Stimulated activated CD8-positive, alpha-beta memory T cell treated with anti-CD3 and anti-CD28 coated beads, Interleukin-15, amount 100 ng/mL, for 1 hour (primary cell): ENCODE results near the gene CMYA5.

Experiments
- DNase-seq: peaks from one replicate; pipeline ENCODE4 v3.0.0-alpha.2; 2020; ENCODE audit warnings: low read depth

CMYA5 gene

DNA sequence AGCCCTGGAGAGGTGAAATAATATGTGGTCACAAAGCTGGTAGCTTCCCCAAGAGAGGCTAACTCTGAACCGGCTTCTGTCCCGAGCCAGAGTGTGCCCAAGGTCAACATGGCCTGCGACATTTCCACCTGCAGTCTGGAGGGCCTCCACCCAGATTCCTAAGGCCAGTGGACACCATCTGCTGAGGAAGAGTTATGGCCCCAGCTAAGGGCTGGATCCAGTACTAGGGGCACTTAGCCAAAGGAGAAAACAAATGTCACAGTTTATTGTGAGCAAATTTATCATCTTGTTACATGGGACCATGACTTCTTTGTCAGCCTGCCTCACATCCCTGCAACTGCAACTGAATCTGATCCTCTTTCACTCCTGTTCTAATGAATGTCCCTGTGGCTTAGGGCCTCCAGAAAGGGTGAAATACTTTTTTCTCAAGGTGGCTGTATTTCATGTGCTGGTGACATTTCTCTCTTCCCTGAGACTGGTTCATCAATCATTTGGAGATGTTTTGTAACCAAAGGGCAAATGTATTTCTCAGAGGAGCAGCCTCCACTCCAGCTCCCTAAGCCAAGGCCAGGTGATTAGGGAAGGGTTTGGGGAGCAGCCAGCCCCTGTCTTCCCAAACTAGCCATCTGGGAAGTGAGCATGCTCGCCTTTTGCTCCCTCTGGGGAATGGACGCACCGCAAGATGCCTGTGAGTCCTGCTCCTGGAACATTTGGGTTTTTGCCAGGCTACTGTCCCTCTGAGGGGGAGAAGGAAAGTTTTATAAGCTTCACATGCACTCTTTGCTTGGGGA is 148.3 kb downstream of the CMYA5 start:
- no peak for DNase-seq

DNA sequence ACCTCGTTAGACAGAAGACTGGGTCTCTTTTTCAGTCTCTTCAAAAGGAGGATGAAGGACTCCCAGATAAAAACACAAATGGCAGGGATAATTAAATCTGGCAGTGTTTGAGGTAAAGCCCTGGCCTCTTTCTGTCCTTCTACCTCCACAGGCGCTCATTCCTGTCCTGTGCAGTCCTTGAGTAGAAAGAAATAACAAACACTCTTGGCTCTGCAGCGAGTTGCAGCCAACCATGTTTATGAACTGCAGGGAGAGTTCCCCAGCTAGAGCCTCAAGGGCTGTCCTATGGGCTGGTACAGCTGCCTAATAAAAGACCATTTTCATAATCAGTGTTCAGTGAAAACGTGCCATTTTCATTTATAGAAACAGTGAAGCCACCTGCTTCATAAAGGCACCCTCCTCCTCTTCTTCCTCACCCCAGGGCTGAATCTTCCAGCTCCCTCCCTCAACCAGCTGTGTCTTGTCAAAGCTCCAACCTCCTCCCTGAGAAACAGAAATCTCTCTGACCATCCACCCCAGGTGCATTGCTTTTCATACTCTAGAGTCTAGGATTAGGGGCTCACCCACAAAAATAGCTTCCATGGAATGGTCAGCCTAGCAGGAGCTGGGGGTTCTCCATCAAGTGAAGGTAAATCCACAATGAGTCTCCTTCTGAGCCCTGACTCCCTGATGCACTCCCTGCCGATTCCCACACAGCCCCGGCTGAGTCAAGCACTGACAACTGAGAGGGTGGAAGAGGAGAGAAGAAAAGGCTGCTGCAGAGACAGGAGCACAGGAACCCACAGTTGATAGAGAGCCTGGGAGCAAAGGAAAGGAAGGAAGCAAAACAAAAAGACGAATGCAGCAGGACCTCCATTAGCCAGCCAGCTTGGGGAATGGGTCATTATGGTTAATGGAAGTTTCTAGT is 150.7 kb downstream of the CMYA5 start:
- DNase-seq: no peak

DNA sequence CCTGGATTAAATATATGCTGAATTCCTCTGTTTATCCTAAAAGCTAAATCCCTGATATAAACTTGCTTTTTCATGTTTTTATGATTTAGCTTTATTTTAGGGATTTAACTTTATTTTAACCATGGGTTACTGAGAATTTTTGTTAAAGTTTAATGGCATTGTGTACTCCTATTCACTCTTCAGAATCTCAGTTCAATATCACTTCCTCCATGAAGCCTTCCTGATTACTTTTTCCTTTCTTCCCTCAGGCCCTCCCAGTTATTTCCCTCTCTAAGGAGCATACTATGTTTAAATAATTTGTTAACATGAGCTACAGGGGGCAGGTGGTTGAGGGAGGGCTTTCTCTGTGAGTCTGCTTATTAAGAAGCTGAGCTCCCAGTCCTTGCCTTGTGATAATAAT is 151.5 kb downstream of the CMYA5 start:
- DNase-seq: no peak

DNA sequence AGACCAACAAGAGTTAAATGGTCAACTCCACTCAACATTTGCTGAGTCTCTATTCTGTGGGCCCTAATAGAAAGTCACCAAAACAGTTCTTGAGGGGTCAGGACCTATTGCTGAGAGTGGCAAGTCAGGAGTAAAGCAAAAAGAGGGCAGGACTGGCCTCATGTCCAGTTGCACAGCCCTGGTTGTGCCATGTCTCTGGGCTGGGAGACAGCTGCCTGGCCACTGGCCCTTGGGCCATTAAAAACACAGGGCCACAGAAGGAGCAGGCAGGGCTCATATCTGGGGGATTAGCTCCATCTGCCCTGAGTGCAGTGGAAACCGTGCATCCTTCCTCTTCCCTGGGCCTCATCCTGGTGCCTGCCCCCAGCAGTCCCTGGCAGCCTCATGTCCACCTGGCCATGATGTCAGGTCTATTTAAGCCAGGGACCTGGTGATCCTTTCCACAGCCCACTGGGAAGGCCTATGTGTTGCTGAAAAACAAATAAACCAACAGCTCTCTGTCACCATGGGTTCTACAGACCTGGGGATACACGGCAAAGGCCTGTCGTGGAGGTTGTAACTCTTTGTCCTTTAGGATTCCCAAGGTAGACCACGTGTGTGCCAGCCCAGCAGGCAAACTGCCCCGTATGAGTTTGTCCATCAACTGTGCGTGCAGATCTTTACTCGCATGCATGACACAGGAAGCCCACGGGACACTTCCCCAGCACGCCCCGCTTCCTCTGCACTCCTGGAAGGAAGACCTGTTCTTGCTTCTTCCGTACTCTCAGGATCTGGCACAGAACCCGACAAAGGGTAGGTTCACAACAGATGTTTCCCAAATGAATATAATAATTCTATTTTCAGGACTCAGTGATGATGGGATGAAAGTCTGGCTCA is 152.6 kb downstream of the CMYA5 start:
- no peak for DNase-seq

DNA sequence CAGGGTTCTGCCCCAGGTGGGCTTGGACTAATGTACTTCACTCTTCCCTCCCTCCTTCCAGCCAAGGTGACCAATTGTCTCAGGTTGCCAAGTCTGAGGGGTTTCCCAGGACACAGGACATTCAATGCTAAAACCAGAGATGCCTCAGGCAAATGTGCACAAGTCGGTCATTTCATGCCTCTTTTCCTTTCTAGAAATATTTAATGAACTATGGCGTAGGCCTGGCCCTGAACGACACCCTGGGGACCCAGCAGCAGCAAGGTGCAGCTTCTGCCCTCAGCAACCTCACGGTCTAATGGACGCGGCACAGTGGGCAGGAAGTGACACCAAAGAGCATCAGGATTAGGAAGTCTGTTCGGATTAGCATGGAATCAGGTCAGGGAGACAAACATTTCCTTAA is 153.4 kb downstream of the CMYA5 start:
- DNase-seq: no peak

DNA sequence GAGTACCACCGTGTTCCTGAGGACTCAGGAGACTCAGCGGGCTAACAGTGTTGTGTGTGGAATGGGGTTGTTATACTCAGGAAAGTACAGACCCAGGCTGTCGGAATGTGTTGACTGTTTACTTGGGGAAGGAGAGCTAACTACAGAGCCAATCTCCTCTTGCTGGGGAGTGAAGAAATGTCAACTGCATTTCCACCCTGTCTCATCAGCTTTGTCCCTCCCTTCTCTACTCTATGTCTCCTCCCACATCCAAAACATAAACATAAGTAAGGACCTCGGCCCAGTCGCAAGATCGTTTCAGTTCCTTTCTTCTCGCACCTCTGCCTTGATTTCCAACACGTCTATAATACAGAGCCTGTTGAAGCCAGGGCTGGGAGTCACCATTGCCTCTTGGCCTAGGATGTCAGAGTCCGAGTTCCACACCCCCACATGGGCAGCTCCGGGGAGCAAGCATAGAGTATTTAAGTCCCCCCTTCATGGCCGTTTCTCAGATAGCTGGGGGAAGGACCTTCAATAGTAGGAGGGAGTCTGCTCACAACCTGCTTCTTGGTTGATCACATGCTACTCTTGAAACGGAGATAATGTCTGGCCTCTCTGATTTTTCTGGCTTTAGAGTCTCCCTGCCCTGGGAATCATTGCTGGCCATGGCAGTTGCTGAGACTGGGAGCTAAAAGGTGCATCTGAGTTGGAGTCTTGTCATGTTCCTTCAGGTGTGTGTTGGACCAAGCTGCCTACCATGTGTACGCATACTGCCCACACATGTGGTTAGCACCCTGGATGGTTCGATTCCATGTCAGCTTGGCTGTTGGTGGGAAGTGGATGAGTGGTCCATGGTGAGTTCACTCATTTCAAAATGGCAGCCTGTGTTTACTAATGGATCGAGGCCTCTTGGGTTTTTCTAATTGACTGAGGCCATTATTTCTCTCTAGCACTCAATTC is 154.1 kb downstream of the CMYA5 start:
- no peak for DNase-seq

DNA sequence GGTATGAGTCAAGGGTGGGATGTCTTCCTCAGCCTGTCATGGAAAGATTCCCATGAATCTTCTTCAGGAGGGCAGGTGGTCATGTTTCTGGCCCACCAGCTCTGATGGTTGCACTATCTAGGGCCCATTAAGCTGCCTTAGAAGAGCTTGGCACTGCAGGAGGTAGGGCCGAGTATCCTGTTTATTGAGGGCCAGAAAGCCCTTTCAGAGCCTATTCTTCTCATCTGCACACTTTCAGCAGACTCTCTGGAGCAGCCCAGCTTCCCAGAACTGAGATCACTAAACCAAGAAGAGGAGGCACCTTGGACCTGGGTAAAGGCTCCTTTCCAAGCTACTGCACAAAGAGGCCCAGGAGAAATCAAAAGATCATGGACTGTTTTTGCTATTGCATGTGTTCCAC is 154.9 kb downstream of the CMYA5 start:
- no peak for DNase-seq

DNA sequence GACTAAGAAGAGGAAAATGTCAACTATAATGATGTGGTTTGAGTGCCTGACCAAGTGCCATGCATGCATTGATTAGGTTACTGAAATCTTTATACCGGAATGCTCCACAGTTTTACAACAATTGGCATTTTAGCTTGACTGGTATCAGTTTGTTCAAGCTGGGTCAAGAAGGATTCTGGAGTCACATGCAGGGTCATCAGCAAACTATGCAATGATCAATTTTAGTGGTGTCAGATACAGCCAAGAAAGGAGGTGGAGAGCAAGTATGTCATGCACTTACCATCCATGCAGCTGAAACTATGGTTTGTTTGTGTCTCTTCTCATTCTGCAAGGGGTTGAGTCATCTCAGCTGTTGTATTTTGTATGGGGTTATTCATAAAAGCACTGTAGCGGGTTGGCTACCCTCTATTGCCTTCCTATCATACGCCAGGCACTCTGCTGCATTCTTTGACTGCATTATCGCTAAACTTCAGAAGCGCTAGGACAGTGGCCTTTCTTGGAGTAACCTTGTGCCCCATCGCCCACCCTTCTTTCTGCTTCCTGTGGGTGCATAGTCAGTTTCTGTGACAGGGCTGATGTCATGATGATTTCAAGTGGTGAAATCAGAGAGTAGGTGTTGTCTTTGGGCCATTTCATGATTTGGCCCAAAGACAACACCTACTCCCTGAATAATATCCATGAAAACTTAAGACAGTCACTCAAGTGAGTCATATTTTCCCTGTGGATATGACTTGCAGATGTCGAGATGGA is 156.0 kb downstream of the CMYA5 start:
- DNase-seq: no peak

DNA sequence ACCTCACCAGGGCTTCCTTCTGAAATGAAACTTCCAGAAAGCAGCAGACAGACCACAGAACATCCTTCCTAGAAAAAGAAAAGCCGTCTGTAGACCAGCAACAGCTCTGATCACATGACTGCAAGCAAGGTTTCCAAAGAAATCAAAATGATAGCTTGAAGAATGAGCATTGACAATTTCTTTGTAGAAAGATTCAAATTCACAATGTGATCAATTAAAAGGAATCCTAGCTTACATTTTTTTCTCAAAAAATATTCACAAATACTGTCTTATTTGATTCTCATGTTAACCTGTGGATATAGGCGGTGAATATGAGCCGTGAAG is 156.5 kb downstream of the CMYA5 start:
- no peak for DNase-seq

DNA sequence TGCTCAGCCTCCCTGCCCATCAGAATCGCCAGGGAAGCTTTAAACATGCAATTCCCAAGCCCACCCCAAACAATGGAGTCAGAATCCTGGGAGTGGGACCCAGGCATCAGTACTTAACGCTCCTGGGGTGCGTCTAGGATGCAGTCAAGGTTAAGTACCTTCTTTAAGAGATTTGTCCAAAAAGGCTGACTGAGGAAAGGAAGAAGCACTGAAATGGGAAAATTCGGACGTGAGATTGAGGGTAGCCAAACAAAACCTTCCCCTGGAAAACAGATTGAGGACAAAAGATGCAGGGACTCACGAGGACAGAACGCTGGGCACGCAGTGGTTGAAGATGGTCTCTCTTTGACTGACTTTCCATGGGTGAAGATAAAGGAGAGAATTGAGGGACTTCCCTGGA is 157.9 kb downstream of the CMYA5 start:
- DNase-seq: no peak

DNA sequence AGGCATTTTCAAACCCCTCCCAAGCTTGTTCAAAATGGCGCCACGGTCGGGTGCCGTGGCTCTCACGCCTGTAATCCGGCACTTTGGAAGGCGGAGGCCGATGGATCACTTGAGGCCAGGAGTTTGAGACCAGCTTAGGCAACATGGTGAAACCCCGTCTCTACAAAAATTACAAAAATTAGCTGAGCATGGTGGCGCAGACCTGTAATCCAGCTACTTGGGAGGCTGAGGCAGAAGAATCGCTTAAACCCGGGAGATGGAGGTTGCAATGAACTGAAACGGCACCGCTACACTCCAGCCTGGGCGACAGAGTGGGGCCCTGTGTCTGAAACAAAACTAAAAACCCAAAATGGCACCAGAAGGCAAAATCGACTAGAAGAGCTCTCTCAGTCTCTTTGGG is 159.4 kb downstream of the CMYA5 start:
- DNase-seq: no peak
